Trophoblast cell (in vitro differentiated cells and primary cell): Measurements from ENCODE around the gene RAP1GAP.

Source experiments
- DNase-seq, 2 donors: peaks; one replicate each; pipeline ENCODE4 v3.0.0-alpha.2; 2016
- H2AFZ ChIP-seq: 2 replicates; pipeline ENCODE4 v1.6.1; 2013; ENCODE audit warnings: low read length, moderate library complexity, mild to moderate bottlenecking; ENCODE audit not compliant: insufficient read depth, poor library complexity
- H2AK5ac ChIP-seq: 2 replicates; pipeline ENCODE4 v1.6.1; 2013; ENCODE audit warnings: mild to moderate bottlenecking, low read length
- H2BK120ac ChIP-seq: 2 replicates; pipeline ENCODE4 v1.6.1; 2013; ENCODE audit warnings: low read length, mild to moderate bottlenecking, moderate library complexity; ENCODE audit not compliant: insufficient read depth, poor library complexity
- H2BK12ac ChIP-seq: 2 replicates; pipeline ENCODE4 v1.6.1; 2013; ENCODE audit warnings: mild to moderate bottlenecking, low read length, moderate library complexity
- H2BK5ac ChIP-seq: 2 replicates; pipeline ENCODE4 v1.6.1; 2013; ENCODE audit warnings: low read length, low read depth, moderate library complexity, mild to moderate bottlenecking; ENCODE audit not compliant: poor library complexity
- H3K14ac ChIP-seq: 2 replicates; pipeline ENCODE4 v1.6.1; 2013; ENCODE audit warnings: mild to moderate bottlenecking, low read length
- H3K18ac ChIP-seq: 2 replicates; pipeline ENCODE4 v1.6.1; 2013; ENCODE audit warnings: mild to moderate bottlenecking, low read length
- H3K23ac ChIP-seq: 2 replicates; pipeline ENCODE4 v1.6.1; 2013; ENCODE audit warnings: low read length
- H3K27ac ChIP-seq: 2 replicates; pipeline ENCODE4 v1.5.1; 2013; ENCODE audit warnings: low read depth, mild to moderate bottlenecking, inconsistent platforms, low read length, moderate library complexity
- H3K27me3 ChIP-seq: 2 replicates; pipeline ENCODE4 v1.6.1; 2013; ENCODE audit warnings: inconsistent platforms, mild to moderate bottlenecking, low read length, moderate library complexity; ENCODE audit not compliant: insufficient read depth
- H3K36me3 ChIP-seq, 2 experiments: 1 replicate in 1 of 2; 2 replicates in 1 of 2; pipeline ENCODE4 v1.6.1; 2013; ENCODE audit warnings: low read length in 2 of 2, mild to moderate bottlenecking in 2 of 2, moderate library complexity in 1 of 2; ENCODE audit not compliant: insufficient read depth in 2 of 2, control insufficient read depth in 1 of 2
- H3K4ac ChIP-seq: 2 replicates; pipeline ENCODE4 v1.6.1; 2013; ENCODE audit warnings: low read depth, mild to moderate bottlenecking, low read length, moderate library complexity
- H3K4me1 ChIP-seq, 2 experiments: 1 replicate in 1 of 2; 2 replicates in 1 of 2; pipeline ENCODE4 v1.6.1; 2013; ENCODE audit warnings: low read length in 2 of 2, mild to moderate bottlenecking in 2 of 2, moderate library complexity in 1 of 2; ENCODE audit not compliant: insufficient read depth in 2 of 2, control insufficient read depth in 1 of 2
- H3K4me2 ChIP-seq: 2 replicates; pipeline ENCODE4 v1.6.1; 2013; ENCODE audit warnings: inconsistent platforms, mild to moderate bottlenecking, low read length, moderate library complexity
- H3K4me3 ChIP-seq: 2 replicates; pipeline ENCODE4 v1.5.1; 2013; ENCODE audit warnings: mild to moderate bottlenecking, low read depth, low read length, inconsistent platforms
- H3K79me1 ChIP-seq: one replicate; pipeline ENCODE4 v1.6.1; 2013; ENCODE audit warnings: low read length
- H3K79me2 ChIP-seq: 2 replicates; pipeline ENCODE4 v1.6.1; 2013; ENCODE audit warnings: low read length, mild to moderate bottlenecking; ENCODE audit not compliant: control insufficient read depth, insufficient read depth, poor library complexity
- H3K9ac ChIP-seq: 2 replicates; pipeline ENCODE4 v1.6.1; 2013; ENCODE audit warnings: mild to moderate bottlenecking, low read length
- H3K9me3 ChIP-seq: 2 replicates; pipeline ENCODE4 v1.6.1; 2013; ENCODE audit warnings: low read depth, mild to moderate bottlenecking, control low read depth, inconsistent platforms, low read length; ENCODE audit not compliant: insufficient read depth
- H4K12ac ChIP-seq: 2 replicates; pipeline ENCODE4 v1.6.1; 2013; ENCODE audit warnings: low read depth, mild to moderate bottlenecking, low read length, moderate library complexity
- H4K8ac ChIP-seq: 2 replicates; pipeline ENCODE4 v1.6.1; 2013; ENCODE audit warnings: low read depth, mild to moderate bottlenecking, low read length, moderate library complexity
- H4K91ac ChIP-seq: one replicate; pipeline ENCODE4 v1.6.1; 2013; ENCODE audit warnings: low read depth, mild to moderate bottlenecking, low read length, moderate library complexity
- WGBS: extraction: QIAGEN DNeasy Blood & Tissue Kit; methylation state at CpG from one replicate; pipeline ENCODE4 v1.1.7; 2013; ENCODE audit warnings: missing lambda C conversion rate; ENCODE audit not compliant: insufficient read length, insufficient coverage; ENCODE audit errors: extremely low coverage; 5-methylcytosine and 5-hydroxymethylcytosine counted together

The RAP1GAP gene

DNA sequence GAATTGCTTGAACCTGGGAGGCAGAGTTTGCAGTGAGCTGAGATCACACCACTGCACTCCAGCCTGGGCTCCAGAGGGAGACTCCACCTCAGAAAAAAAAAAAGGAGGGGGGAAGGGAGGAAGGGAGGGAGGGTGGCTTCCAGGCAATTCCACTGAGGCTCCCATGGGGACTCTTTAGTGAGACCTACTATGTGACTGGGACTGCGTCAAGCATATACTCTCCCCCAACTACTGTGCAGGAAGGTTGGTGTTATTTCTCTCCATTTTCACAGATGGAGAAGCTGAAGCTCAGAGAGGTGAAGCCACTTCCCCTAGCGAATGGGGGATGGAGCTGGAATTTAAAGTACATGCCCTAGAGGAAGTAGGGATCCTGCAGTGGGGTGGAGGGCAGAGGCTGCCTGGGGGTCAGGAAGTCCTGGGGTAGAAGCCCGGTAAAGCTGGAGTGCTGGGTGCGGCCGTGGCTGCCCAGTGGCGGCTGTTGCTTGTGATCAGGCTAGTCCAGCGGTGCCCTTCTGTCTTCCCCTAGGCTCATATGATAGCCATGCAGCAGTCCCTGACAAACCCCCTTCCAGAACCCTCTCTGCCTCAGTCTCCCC, 40.3 kb downstream of the RAP1GAP start:
- H3K18ac ChIP-seq = no peak overlapping the region
- no peak overlapping the region for H2BK12ac ChIP-seq
- peaks cover 16 to 19% of the 10 kb centered on the region in 2 experiments for H3K4me1 ChIP-seq
- H2BK120ac ChIP-seq = no peak overlapping the region
- H4K12ac ChIP-seq = no peak overlapping the region
- H3K36me3 ChIP-seq = no peaks in the 10 kb centered on the region
- H3K27ac ChIP-seq = no peak overlapping the region
- no peak overlapping the region for H3K4me3 ChIP-seq
- no peaks in the 10 kb centered on the region for H3K79me2 ChIP-seq
- no peak overlapping the region for H4K8ac ChIP-seq
- no peak overlapping the region for H3K9ac ChIP-seq
- H2BK5ac ChIP-seq = no peak overlapping the region
- DNase-seq = no peak
- no peak overlapping the region for H3K23ac ChIP-seq
- peaks cover 2% of the 10 kb centered on the region for H3K79me1 ChIP-seq
- no peak overlapping the region for H3K4ac ChIP-seq
- H2AK5ac ChIP-seq = no peak overlapping the region
- H3K9me3 ChIP-seq = peaks cover 3% of the 10 kb centered on the region
- no peak overlapping the region for H2AFZ ChIP-seq
- H4K91ac ChIP-seq = no peak overlapping the region
- H3K4me2 ChIP-seq = no peak overlapping the region
- WGBS = no CpG with 5 or more reads among the region's 7 CpGs
- H3K27me3 ChIP-seq = no peaks in the 10 kb centered on the region
- H3K14ac ChIP-seq = no peak overlapping the region

DNA sequence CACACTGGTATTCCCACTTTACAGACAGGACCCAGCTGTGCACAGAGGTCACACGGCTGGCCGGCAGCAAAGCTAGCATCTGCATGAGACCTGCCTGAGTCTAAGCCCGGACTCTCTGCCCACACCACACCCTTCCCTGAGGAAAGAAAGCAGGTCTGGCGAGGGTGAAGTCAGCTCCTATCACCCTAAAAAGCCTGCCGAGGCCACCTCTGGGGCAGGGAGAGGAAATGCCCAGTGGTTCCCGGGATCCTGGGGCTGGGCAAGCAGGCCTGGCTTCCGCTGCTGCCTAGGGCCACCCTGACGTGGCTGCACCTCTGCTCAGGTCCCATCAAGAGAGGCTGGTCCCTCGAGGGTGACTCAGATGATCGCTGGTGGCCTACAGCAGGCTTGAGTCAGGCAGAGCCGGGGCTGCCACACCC, 42.2 kb downstream of the RAP1GAP start:
- WGBS = no CpG with 5 or more reads among the region's 11 CpGs

GRCh38 chr1:21625390-21626190, 43.6 kb downstream of the RAP1GAP start:
- Histone ChIP-seq H3K27me3 (peaks cover 9% of the 10 kb centered on the region), H3K36me3 (no peaks in the 10 kb centered on the region), H3K79me1 (peaks cover 2% of the 10 kb centered on the region), H2AFZ (no peak overlapping the region), H4K12ac (no peak overlapping the region), H2BK5ac (no peak overlapping the region), H3K9me3 (peaks cover 4% of the 10 kb centered on the region), H3K14ac (no peak overlapping the region), H3K4me2 (no peak overlapping the region), H2AK5ac (no peak overlapping the region), H4K8ac (no peak overlapping the region), H3K4ac (no peak overlapping the region), H3K4me1 (peaks cover 24 to 25% of the 10 kb centered on the region in 2 experiments), H2BK120ac (no peak overlapping the region), H3K9ac (no peak overlapping the region), H3K4me3 (no peak overlapping the region), H4K91ac (no peak overlapping the region), H3K18ac (no peak overlapping the region), H2BK12ac (no peak overlapping the region), H3K27ac (no peak overlapping the region), H3K79me2 (no peaks in the 10 kb centered on the region), H3K23ac (no peak overlapping the region)
- WGBS = no CpG with 5 or more reads among the region's 13 CpGs
- DNase-seq = peak; percentile 27 to 63

More for the DNA sequence above, 42.2 kb downstream of the RAP1GAP start:
- H3K4ac ChIP-seq = no peak overlapping the region
- H3K18ac ChIP-seq = no peak overlapping the region
- no peaks in the 10 kb centered on the region for H3K36me3 ChIP-seq
- no peak overlapping the region for H2AK5ac ChIP-seq
- DNase-seq = peak; percentile 99
- H4K8ac ChIP-seq = no peak overlapping the region
- peaks cover 2% of the 10 kb centered on the region for H3K79me1 ChIP-seq
- H3K9me3 ChIP-seq = peaks cover 7% of the 10 kb centered on the region
- H3K27me3 ChIP-seq = peaks cover 2% of the 10 kb centered on the region
- no peak overlapping the region for H2BK12ac ChIP-seq
- no peak overlapping the region for H2AFZ ChIP-seq
- no peak overlapping the region for H3K4me3 ChIP-seq
- peaks cover 25 to 26% of the 10 kb centered on the region in 2 experiments for H3K4me1 ChIP-seq
- no peak overlapping the region for H2BK120ac ChIP-seq
- H3K23ac ChIP-seq = no peak overlapping the region
- no peak overlapping the region for H3K9ac ChIP-seq
- no peak overlapping the region for H3K14ac ChIP-seq
- H3K27ac ChIP-seq = no peak overlapping the region
- H4K12ac ChIP-seq = no peak overlapping the region
- no peak overlapping the region for H4K91ac ChIP-seq
- peak overlapping the region; percentile 14 for H3K4me2 ChIP-seq
- H3K79me2 ChIP-seq = no peaks in the 10 kb centered on the region
- H2BK5ac ChIP-seq = no peak overlapping the region

GRCh38 chr1:21624571-21625389, 44.4 kb downstream of the RAP1GAP start:
- Histone ChIP-seq H3K4me3 (no peak overlapping the region), H3K27me3 (peaks cover 9% of the 10 kb centered on the region), H3K27ac (no peak overlapping the region), H2AK5ac (no peak overlapping the region), H2BK120ac (no peak overlapping the region), H2AFZ (no peak overlapping the region), H3K36me3 (no peaks in the 10 kb centered on the region), H3K9me3 (peaks cover 4% of the 10 kb centered on the region), H4K8ac (no peak overlapping the region), H3K4me1 (peaks cover 24 to 25% of the 10 kb centered on the region in 2 experiments), H3K4ac (no peak overlapping the region), H3K4me2 (no peak overlapping the region), H3K79me1 (peaks cover 2% of the 10 kb centered on the region), H4K91ac (no peak overlapping the region), H3K18ac (no peak overlapping the region), H2BK12ac (peak overlapping the region; percentile 17), H3K79me2 (no peaks in the 10 kb centered on the region), H3K14ac (no peak overlapping the region), H3K23ac (no peak overlapping the region), H2BK5ac (no peak overlapping the region), H3K9ac (no peak overlapping the region), H4K12ac (no peak overlapping the region)
- DNase-seq = no peak
- no CpG with 5 or more reads among the region's 11 CpGs for WGBS
